ENCODE measurements around the gene MARF1.
"Not testable (repeated sequence)": the region's sequence is repeated elsewhere in the genome, so short reads cannot be mapped to it uniquely, and the experiment has no call there.

Gene MARF1, protein sequence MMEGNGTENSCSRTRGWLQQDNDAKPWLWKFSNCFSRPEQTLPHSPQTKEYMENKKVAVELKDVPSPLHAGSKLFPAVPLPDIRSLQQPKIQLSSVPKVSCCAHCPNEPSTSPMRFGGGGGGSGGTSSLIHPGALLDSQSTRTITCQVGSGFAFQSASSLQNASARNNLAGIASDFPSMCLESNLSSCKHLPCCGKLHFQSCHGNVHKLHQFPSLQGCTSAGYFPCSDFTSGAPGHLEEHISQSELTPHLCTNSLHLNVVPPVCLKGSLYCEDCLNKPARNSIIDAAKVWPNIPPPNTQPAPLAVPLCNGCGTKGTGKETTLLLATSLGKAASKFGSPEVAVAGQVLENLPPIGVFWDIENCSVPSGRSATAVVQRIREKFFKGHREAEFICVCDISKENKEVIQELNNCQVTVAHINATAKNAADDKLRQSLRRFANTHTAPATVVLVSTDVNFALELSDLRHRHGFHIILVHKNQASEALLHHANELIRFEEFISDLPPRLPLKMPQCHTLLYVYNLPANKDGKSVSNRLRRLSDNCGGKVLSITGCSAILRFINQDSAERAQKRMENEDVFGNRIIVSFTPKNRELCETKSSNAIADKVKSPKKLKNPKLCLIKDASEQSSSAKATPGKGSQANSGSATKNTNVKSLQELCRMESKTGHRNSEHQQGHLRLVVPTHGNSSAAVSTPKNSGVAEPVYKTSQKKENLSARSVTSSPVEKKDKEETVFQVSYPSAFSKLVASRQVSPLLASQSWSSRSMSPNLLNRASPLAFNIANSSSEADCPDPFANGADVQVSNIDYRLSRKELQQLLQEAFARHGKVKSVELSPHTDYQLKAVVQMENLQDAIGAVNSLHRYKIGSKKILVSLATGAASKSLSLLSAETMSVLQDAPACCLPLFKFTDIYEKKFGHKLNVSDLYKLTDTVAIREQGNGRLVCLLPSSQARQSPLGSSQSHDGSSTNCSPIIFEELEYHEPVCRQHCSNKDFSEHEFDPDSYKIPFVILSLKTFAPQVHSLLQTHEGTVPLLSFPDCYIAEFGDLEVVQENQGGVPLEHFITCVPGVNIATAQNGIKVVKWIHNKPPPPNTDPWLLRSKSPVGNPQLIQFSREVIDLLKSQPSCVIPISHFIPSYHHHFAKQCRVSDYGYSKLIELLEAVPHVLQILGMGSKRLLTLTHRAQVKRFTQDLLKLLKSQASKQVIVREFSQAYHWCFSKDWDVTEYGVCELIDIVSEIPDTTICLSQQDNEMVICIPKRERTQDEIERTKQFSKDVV (N-terminal part only)

DNA sequence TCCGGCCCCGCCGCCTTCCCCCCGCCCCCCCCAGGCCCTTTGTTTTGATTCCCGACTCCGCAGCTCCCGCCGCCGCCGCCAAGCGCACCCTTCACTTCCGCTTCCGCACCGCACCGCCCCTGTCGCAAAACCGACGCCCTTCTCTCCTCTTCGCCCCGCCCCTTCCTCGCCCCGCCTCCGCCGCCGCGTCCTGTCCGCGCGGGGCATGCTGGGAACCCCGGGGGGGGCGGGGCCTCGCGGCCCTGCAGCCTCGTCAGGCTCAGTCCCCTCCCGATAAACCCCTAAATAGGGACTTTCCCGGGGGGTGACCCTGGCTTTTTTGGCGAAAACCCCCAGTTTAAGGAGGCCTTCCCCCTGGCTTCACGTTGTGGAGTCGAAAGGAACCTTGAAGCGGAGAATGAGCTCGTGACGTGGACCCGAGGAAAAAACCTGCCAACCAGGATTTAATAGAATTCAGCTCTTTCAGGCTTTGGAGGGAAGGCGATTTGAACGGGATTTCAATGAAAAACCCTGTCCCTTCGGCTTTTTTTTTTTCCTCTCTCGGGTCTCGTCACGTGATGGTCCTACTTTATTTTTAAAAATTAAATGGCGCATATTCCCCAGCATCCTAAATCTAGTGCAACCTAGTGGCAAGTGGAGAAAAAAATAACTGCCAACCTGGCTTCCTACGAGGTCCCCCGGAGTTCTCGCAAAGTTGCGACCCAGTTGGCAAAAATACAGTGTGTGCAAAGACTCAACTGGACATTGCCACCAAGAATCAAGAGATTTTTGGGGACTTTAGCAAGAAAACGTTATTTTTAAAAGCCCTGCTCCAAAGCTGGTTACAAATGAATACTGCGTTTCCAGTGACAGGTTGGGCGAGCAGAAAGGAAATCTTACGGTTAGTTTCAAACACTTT lies at the start of gene MARF1:
Gene MARF1 (minus strand): TSS at position 107 of the 898 bp plus-strand sequence. CDS start 3,921 bp downstream, outside the sequence.
- Mint-ChIP-seq H3K4me1 (peaks cover 27% of the 10 kb centered on the region), H3K27ac (peak within 1 kb of the TSS; percentile 100), H3K36me3 (peaks cover 9% of the 10 kb centered on the region), H3K27me3 (no peaks in the 10 kb centered on the region), H3K9me3 (no peaks in the 10 kb centered on the region), H3K4me3 (peak within 1 kb of the TSS; percentile 94)
- DNase-seq (ENCODE audit: low spot score in 2 of 2) (peak; percentile 99 to 100), ATAC-seq (ENCODE audit: low read depth) (peak; percentile 63)

DNA sequence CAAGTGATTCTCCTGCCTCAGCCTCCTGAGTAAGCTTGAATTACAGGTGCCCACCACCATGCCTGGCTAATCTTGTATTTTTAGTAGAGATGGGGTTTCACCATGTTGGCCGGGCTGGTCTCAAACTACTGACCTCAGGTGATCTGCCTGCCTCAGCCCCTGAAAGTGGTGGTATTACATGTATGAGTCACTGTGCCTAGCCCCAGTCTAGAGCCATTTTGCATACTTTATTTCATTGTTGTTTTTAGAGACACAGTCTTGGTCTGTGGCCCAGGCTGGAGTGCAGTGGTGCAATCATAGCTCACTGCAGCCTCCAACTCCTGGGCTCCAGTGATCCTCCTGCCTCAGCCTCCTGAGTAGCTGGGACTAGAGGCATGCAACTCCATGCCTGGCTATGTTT lies 49.6 kb upstream of the MARF1 start:
- H3K4me1 Mint-ChIP-seq; H3K27ac Mint-ChIP-seq; H3K27me3 Mint-ChIP-seq; H3K9me3 Mint-ChIP-seq; H3K4me3 Mint-ChIP-seq; DNase-seq (ENCODE audit: low spot score in 2 of 2); ATAC-seq (ENCODE audit: low read depth): not testable (repeated sequence)
- H3K36me3 Mint-ChIP-seq = peaks cover 23% of the 10 kb centered on the region

DNA sequence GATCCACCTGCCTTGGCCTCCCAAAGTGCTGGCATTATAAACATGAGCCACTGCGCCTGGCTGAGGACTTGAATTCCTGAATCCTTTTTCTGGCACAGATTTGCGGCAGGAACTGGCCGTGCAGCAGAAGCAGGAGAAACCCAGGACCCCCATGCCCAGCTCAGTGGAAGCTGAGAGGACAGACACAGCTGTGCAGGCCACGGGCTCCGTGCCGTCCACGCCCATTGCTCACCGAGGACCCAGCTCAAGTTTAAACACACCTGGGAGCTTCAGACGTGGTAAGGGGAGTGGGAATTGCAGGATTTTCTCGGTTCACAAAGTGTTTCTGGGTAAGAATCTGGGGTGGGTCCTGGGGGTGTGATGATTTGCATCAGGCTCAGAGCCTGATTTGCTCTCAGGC lies 48.1 kb upstream of the MARF1 start:
- Mint-ChIP-seq H3K4me1 (no peaks in the 10 kb centered on the region), H3K9me3 (no peaks in the 10 kb centered on the region), H3K27ac (no peak overlapping the region), H3K27me3 (no peaks in the 10 kb centered on the region), H3K4me3 (no peak overlapping the region), H3K36me3 (peaks cover 21% of the 10 kb centered on the region)
- ATAC-seq (ENCODE audit: low read depth) (no peak), DNase-seq (ENCODE audit: low spot score in 2 of 2) (no peak)

DNA sequence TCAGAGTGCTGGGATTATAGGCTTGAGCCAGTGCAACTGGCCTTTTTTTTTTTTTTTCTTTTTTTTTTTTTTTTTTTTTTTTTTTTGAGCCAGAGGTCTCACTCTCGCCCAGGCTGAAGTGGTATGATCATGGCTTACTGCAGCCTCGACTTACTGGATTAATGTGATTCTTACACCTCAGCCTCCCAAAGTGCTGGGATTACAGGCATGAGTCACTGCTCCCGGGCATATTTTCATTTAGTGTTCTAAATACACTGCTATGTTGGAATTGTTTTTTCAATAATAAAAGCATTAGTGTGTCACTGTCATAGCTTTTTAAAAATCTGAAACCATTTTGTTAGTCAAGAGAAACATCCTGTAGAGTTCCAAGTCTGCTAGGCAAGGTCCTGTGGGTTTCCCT lies 47.3 kb upstream of the MARF1 start:
- no peak overlapping the region for H3K4me3 Mint-ChIP-seq
- H3K9me3 Mint-ChIP-seq = no peaks in the 10 kb centered on the region
- ATAC-seq (ENCODE audit: low read depth) (no peak), DNase-seq (ENCODE audit: low spot score in 2 of 2) (no peak)
- no peak overlapping the region for H3K27ac Mint-ChIP-seq
- no peaks in the 10 kb centered on the region for H3K4me1 Mint-ChIP-seq
- peaks cover 24% of the 10 kb centered on the region for H3K36me3 Mint-ChIP-seq
- no peaks in the 10 kb centered on the region for H3K27me3 Mint-ChIP-seq

DNA sequence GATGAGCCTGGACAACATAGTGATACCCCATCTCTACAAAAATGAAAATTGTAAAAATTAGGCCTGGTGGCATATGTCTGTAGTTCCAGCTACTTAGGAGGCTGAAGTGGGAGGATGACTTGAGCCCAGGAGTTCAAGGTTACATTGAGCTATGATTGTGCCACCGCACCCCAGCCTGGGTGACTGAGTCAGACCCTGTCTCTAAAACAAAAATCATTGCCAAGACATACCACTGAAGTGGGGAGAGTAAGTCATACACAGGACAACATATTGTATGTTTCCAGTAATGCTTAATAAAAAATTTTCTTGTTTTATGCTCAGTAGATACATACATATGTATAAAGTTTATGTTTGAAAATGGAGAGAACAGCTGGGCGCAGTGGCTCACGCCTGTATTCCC lies 46.3 kb upstream of the MARF1 start:
- peaks cover 25% of the 10 kb centered on the region for H3K36me3 Mint-ChIP-seq

DNA sequence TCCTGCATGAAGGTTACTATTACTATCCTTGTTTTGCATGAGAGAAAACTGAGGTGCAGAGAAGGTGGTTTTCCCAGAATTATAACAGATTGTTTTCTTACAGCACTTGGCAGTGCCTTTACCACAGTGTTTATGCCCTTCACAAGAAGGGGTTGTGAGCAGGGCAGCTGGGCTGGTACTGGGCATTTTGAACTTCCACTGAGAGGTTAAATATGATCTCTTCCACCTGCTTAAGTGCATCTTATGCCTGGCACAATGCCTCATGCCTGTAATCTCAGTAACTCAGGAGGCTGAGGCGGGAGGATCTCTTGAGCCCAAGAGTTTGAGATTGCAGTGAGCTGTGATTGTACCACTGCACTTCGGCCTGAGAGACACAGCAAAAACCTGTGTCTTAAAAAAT lies 43.3 kb upstream of the MARF1 start:
- no peak overlapping the region for H3K27ac Mint-ChIP-seq
- no peaks in the 10 kb centered on the region for H3K4me1 Mint-ChIP-seq
- no peak for DNase-seq (ENCODE audit: low spot score in 2 of 2)
- ATAC-seq (ENCODE audit: low read depth) = no peak
- no peaks in the 10 kb centered on the region for H3K27me3 Mint-ChIP-seq
- no peaks in the 10 kb centered on the region for H3K9me3 Mint-ChIP-seq
- H3K4me3 Mint-ChIP-seq = no peak overlapping the region
- H3K36me3 Mint-ChIP-seq = peaks cover 20% of the 10 kb centered on the region

More for the DNA sequence above, 46.3 kb upstream of the MARF1 start:
- H3K27me3 Mint-ChIP-seq = no peaks in the 10 kb centered on the region
- DNase-seq (ENCODE audit: low spot score in 2 of 2) (no peak), ATAC-seq (ENCODE audit: low read depth) (no peak)
- H3K9me3 Mint-ChIP-seq = no peaks in the 10 kb centered on the region
- no peak overlapping the region for H3K4me3 Mint-ChIP-seq
- H3K27ac Mint-ChIP-seq = no peak overlapping the region
- no peaks in the 10 kb centered on the region for H3K4me1 Mint-ChIP-seq

DNA sequence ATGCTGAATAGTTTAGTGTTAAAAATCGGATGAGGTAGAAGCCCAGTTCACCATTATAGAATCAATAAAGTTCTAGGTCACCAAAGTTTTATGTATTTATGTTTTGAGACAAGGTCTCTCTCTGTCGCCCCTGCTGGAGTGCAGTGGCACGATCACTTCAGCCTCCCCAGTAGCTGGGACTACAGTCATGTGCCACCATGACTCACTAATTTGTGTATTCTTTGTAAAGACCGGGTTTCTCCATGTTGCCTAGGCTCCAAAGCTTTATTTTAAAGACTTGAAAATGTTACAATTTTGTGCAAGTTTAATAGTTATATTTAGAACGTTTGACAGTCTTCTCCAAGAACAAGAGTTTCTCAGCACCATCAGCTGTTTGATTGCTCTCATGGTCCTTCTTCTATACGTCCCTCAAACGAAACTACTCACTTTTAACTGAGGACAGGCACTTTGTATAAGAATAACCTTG lies 39.2 kb upstream of the MARF1 start:
- Mint-ChIP-seq H3K4me1 (no peaks in the 10 kb centered on the region), H3K27ac (no peak overlapping the region), H3K27me3 (no peaks in the 10 kb centered on the region), H3K4me3 (no peak overlapping the region), H3K36me3 (peaks cover 20% of the 10 kb centered on the region), H3K9me3 (no peaks in the 10 kb centered on the region)
- DNase-seq (ENCODE audit: low spot score in 2 of 2) = no peak
- ATAC-seq (ENCODE audit: low read depth) = peak; percentile 83

DNA sequence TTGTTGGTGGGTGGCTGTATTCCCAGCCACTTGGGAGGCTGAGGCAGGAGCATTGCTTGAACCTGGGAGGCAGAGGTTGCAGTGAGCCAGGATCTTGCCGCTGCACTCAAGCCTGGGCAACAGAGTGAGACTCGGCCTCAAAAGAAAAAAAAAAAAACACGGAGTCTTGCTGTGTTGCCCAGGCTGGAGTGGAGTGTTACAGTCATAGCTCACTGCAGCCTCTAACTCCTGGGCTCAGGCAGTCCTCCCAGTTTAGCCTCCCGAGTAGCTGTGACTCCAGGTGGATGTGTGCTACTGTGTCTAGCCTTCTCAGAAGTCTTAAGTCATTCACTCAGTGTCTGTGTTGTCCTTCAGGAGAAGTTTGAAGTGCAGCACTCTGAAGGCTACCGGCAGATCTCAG lies 34.5 kb upstream of the MARF1 start:
- H3K9me3 Mint-ChIP-seq = no peaks in the 10 kb centered on the region
- no peak overlapping the region for H3K27ac Mint-ChIP-seq
- DNase-seq (ENCODE audit: low spot score in 2 of 2) (no peak), ATAC-seq (ENCODE audit: low read depth) (no peak)
- H3K4me1 Mint-ChIP-seq = peaks cover 10% of the 10 kb centered on the region
- no peaks in the 10 kb centered on the region for H3K27me3 Mint-ChIP-seq
- H3K4me3 Mint-ChIP-seq = no peak overlapping the region
- H3K36me3 Mint-ChIP-seq = peaks cover 31% of the 10 kb centered on the region

DNA sequence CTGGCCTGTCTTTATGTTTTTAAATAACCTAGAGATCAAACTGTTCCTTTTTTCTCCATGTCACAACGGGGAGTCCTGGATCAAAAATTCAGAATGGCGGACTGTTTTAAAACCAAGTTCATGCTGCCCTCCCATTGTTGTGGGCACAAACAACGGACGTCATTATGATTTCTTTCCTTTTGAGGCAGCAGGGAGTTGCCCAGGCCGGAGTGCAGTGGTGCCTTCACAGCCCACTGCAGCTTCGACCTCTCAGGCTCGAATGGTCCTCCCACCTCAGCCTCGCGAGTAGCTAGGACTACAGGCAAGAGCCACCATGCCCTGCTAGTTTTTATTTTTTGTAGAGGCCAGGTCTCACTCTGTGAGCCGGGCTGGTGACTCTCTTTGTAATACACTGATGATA lies 33.6 kb upstream of the MARF1 start:
- no peaks in the 10 kb centered on the region for H3K27me3 Mint-ChIP-seq
- H3K36me3 Mint-ChIP-seq = peaks cover 31% of the 10 kb centered on the region
- no peak overlapping the region for H3K4me3 Mint-ChIP-seq
- peak overlapping the region; percentile 94 for H3K27ac Mint-ChIP-seq
- no peaks in the 10 kb centered on the region for H3K9me3 Mint-ChIP-seq
- DNase-seq (ENCODE audit: low spot score in 2 of 2) (no peak), ATAC-seq (ENCODE audit: low read depth) (no peak)
- peaks cover 10% of the 10 kb centered on the region for H3K4me1 Mint-ChIP-seq

DNA sequence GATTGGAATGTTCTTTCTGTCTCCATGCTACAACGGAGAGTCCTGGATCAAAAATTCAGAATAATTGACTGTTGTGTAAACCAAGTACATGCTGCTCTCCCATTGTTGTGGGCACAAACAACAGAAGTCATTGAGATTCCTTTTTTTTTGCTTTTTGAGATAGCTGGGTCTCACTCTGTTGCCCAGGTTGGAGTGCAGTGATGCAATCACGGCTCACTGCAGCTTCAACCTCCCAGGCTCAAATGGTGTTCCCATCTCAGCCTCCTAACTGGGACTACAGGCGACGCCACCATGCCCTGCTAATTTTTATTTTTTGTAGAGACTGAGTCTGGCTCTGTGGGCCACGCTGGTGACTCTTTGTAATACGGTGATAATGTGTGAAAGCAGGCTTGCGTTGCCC lies 31.6 kb upstream of the MARF1 start:
- ATAC-seq (ENCODE audit: low read depth) (no peak), DNase-seq (ENCODE audit: low spot score in 2 of 2) (no peak)
- Mint-ChIP-seq H3K4me1 (peaks cover 12% of the 10 kb centered on the region), H3K27ac (peak overlapping the region; percentile 94), H3K36me3 (peaks cover 32% of the 10 kb centered on the region), H3K4me3 (no peak overlapping the region), H3K9me3 (no peaks in the 10 kb centered on the region), H3K27me3 (no peaks in the 10 kb centered on the region)

DNA sequence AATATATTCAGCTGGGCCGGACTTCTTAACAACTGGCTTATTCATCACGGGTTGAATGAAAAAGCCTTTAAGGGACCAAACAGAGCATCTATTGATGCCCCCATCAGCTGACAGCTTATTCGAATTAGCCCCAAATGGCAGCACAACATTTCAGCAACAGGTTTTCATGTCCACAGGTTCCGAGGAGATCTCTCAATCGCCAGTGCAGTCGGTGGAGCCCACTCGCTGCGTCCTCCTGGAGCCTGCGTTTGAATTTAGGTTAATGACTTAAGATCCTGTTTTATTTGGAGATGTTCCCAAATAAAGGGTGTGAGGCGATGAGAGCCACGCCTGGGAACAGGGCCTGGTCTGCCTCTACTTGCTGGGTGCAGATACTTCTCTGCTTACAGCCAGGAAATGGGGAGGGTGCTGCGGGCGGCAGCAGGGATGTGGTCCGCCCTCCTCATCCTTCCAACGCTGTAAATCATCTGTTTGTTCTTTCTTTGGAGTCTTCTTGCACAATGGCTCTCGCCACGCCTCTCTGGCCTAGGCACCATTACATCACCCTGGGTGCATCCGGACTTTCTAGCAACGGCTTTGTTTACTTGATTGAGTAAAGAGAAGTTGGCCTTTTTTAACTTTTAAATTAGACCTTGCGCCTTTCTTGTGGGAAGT lies 29.7 kb upstream of the MARF1 start:
- DNase-seq (ENCODE audit: low spot score in 2 of 2) = peak in 1 of 2 donors; percentile 11
- peaks cover 12% of the 10 kb centered on the region for H3K4me1 Mint-ChIP-seq
- no peaks in the 10 kb centered on the region for H3K27me3 Mint-ChIP-seq
- peaks cover 23% of the 10 kb centered on the region for H3K36me3 Mint-ChIP-seq
- peak; percentile 90 for ATAC-seq (ENCODE audit: low read depth)
- peak overlapping the region; percentile 94 for H3K27ac Mint-ChIP-seq
- no peaks in the 10 kb centered on the region for H3K9me3 Mint-ChIP-seq
- H3K4me3 Mint-ChIP-seq = no peak overlapping the region

DNA sequence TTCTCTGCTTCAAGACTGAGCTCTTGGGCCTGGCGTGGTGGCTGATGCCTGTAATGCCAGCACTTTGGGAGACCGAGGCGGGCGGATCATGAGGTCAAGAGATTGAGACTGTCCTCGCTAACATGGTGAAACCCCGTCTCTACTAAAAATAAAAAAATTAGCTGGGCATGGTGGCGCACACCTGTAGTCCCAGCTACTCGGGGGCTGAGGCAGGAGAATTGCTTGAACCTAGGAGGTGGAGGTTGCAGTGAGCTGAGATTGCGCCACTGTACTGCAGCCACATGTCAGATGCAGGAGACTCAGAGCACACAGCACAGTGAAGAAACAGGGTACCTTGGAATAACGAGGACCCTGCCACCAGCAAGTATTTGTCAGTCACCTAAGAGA lies 29.2 kb upstream of the MARF1 start:
- not testable (repeated sequence) for H3K4me3 Mint-ChIP-seq

More for the DNA sequence above, 29.2 kb upstream of the MARF1 start:
- Mint-ChIP-seq H3K36me3 (peaks cover 24% of the 10 kb centered on the region), H3K4me1 (peaks cover 12% of the 10 kb centered on the region)
- DNase-seq (ENCODE audit: low spot score in 2 of 2); ATAC-seq (ENCODE audit: low read depth); H3K27ac Mint-ChIP-seq; H3K27me3 Mint-ChIP-seq; H3K9me3 Mint-ChIP-seq: not testable (repeated sequence)
